GM19351 (cell line): Measurements from ENCODE around the gene ALPI.

ENCODE experiments used
- ATAC-seq: cut with Tn5 transposase; IDR thresholded peaks from one replicate; pipeline ENCODE4 v1.9.1; 2021; ENCODE audit warnings: mild to moderate bottlenecking, moderate library complexity; ENCODE audit not compliant: unreplicated experiment

ALPI gene

GRCh38 chr2:232495292-232495691, 39.3 kb downstream of the ALPI start:
- no peak for ATAC-seq

GRCh38 chr2:232496501-232497270, 40.7 kb downstream of the ALPI start:
- no peak for ATAC-seq

DNA sequence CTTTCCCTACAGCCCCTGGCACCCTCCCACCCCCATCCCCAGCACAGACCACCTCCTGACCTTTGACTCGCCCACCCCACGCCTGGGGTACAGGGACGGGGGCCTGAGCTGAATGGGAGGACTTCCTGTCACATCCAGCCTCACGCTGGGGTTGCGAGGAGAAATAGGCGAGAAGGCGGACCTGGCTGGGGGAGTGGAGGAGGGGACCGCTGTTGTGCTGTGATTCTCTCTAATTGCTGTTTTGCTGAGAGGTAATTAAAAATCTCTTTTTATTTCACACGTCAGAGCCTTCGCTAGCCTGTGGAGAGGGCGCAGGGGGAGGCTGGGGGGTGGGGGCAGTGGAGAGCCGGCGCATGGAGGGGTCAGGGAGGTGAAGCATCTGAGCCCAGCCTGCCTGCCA, 41.4 kb downstream of the ALPI start:
- ATAC-seq: no peak

- no peak for ATAC-seq
Measured at GRCh38 chr2:232498452-232498851, 42.5 kb downstream of the ALPI start.

DNA sequence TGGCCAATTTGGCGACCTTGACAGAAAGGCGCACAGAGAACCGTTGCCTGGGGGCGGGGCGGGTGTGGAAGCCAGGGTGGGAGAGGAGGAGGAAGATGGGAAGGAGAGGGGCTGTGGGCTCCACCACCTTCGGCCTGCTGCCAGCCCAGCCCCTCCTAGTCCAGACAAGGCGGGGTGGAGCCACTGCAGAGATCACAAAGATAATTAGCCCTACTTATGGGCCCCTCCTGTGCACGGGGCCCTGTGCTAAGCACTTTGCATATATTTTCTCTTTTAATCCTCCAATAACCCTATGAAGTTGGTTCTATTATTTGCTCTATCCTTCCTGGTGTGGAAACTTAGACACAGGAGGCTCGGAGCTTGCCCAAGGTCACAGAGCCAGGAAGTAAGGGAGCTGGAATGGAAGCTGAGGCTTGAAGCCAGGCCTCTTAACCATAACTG, 45.4 kb downstream of the ALPI start:
- no peak for ATAC-seq

GRCh38 chr2:232501794-232502390, 45.9 kb downstream of the ALPI start:
- ATAC-seq: no peak

GRCh38 chr2:232502511-232502910, 46.6 kb downstream of the ALPI start:
- ATAC-seq: no peak

DNA sequence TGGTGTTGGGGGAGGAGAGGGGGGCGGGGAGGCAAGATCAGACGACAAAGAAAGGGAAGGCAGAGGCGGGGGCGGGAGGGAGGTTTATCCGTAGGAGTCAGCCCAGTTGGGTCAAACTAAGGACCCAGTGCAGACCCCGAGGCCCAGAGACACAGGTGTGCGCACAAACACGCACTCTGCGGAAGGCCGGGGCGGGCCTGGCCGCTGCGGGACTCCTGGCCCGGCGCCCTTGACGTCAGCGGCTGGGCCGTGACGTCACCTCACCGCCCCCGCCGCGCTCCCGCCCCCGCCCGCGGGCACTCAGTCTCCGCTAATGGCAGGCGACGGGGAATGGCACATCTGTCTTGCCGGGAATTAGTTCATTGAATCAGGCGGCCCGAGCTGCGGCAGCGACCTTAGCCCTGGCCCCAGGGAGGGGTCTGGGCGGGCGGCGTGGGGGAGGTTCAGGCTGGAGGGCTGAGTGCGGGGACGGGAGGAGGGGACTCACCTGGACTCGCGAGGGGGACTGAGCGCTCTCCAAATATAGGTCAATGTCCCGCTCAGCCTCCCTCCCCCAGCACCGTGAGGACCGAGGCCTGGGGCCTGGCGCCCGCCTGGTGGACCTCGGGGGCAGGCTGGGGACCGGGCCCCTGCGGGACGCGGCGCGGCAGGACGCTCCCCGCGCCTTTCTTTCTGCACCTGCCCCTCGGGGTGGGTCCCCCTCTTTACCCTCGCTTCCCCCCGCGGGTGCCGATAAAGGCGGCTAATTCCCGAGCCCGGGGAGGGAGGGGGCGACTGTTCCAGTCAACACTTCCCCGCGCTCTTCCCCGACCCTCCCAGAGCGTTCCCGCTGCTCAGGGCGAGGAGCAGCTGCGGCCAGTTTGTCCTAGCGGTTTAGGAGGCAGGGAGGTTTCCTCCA, 47.2 kb downstream of the ALPI start:
- ATAC-seq: no peak

DNA sequence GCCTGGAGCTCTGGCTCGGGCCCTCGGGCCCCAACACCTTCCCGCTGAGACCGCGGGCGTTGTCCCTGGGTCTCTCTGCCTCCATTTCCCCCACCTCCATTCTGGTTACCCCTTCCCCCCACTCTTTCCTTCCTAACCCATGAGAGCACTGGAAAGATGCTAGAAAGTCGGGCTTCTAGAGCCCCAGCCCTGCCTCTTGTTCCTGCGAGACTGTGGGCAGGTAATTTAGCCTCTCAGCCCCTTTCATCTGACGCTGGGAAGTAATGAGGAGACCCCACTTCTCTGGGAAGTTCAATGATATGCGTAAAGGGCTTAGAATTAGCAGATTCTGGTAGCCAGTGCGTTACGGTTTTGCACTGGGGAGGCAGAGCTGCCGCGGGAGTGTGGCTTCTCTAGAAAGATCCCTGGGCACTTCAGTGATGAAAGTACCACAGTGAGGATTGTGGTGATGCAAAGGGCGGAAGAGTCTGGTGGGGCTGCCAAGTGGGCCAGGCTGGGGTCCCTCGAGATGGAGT, 47.9 kb downstream of the ALPI start:
- ATAC-seq: no peak

DNA sequence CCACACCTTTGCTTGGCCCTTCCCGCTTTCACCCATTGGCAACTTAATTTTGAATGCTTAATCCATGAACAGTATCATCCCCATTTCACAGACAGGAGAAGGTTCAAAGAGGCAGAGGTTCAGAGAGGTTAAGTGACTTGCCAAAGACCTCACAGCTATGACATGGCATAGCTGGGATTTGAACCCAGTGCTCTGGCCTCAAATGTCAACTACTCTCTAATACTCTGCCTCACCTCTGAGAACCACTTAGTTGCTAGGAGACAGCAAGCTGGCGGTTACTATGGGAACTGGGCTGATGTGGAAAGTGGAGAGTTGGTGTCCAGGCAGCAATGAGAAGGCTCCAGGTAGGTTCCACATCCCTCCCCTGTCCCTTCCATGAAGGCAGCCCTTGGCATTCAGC, 48.5 kb downstream of the ALPI start:
- ATAC-seq: no peak

- no peak for ATAC-seq
Measured at GRCh38 chr2:232505856-232506255, 49.9 kb downstream of the ALPI start.

DNA sequence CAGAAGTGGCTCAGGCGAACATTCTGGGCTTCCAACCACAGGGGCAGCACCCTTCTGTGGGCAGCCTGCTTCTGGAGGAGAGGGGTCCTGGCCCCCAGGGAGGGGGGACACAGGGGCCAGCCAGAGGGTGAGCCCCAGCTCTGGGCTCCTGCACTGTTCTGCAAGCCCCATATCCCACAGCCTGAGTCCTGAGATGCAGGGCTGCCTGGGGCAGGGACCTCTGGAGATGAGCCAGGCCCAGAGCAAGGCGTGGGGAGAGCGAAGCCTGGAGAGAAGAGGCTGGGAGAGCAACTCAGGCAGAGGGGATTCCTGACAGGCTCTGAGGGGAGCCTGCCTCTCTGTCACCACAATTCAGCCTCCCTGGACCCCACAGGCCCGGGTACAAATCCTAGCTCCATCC, 50.8 kb downstream of the ALPI start:
- no peak for ATAC-seq

GRCh38 chr2:232508251-232508650, 52.3 kb downstream of the ALPI start:
- no peak for ATAC-seq
